HuH-7 (cell line): Measurements from ENCODE around the gene AR.

Experiments
- DNase-seq: peaks from one replicate; pipeline ENCODE4 v3.0.0; 2011; ENCODE audit warnings: low spot score

The AR gene

GRCh38 chrX:67730296-67730695 lies 186.5 kb downstream of the AR start:
- no peak for DNase-seq

- no peak for DNase-seq
Measured at GRCh38 chrX:67731061-67731460, 187.2 kb downstream of the AR start.

GRCh38 chrX:67732864-67733263 lies 189.0 kb downstream of the AR start:
- DNase-seq, result no peak

GRCh38 chrX:67734111-67734753 lies 190.4 kb downstream of the AR start:
- no peak for DNase-seq

GRCh38 chrX:67749536-67749935 lies 205.7 kb downstream of the AR start:
- no peak for DNase-seq

- no peak for DNase-seq
Measured at GRCh38 chrX:67750694-67751093, 206.9 kb downstream of the AR start.

- DNase-seq, result no peak
Measured at GRCh38 chrX:67759018-67759417, 215.2 kb downstream of the AR start.

- DNase-seq, result no peak
Measured at GRCh38 chrX:67777148-67777547, 233.3 kb downstream of the AR start.

GRCh38 chrX:67779099-67779498 lies 235.3 kb downstream of the AR start:
- no peak for DNase-seq
